Ishikawa (cell line): ENCODE results near the gene CLDN20.

Source experiments
- CEBPB ChIP-seq: IDR thresholded peaks from 2 replicates; pipeline ENCODE4 v1.6.1; 2012
- CREB1 ChIP-seq: IDR thresholded peaks from 2 replicates; pipeline ENCODE4 v1.6.1; 2012; ENCODE audit warnings: low read depth
- EGR1 ChIP-seq: IDR thresholded peaks from 2 replicates; pipeline ENCODE4 v1.6.1; 2012
- EP300 ChIP-seq: IDR thresholded peaks from 2 replicates; pipeline ENCODE4 v1.6.1; 2012; ENCODE audit warnings: borderline replicate concordance
- FOXM1 ChIP-seq: IDR thresholded peaks from 2 replicates; pipeline ENCODE4 v1.6.1; 2012; ENCODE audit warnings: low read depth, borderline replicate concordance
- NFIC ChIP-seq: IDR thresholded peaks from 2 replicates; pipeline ENCODE4 v1.6.1; 2012
- RAD21 ChIP-seq: IDR thresholded peaks from 2 replicates; pipeline ENCODE4 v1.6.1; 2012; ENCODE audit warnings: low read depth
- REST ChIP-seq: IDR thresholded peaks from 2 replicates; pipeline ENCODE4 v1.6.1; 2012; ENCODE audit warnings: low read depth, mild to moderate bottlenecking
- TAF1 ChIP-seq: IDR thresholded peaks from 2 replicates; pipeline ENCODE4 v1.6.1; 2012; ENCODE audit warnings: low read depth, mild to moderate bottlenecking
- TCF12 ChIP-seq: IDR thresholded peaks from 2 replicates; pipeline ENCODE4 v1.6.1; 2012; ENCODE audit warnings: low read depth
- TEAD4 ChIP-seq: IDR thresholded peaks from 2 replicates; pipeline ENCODE4 v1.6.1; 2012
- YY1 ChIP-seq: IDR thresholded peaks from 2 replicates; pipeline ENCODE4 v1.6.1; 2012; ENCODE audit warnings: low read depth
- ZBTB7A ChIP-seq: IDR thresholded peaks from 2 replicates; pipeline ENCODE4 v1.6.1; 2012; ENCODE audit warnings: low read depth
- TF ChIP-seq, protein P1 (sequence below): IDR thresholded peaks from 2 replicates; pipeline ENCODE4 v1.6.1; 2012
- TF ChIP-seq, protein P2 (sequence below): IDR thresholded peaks from 2 replicates; pipeline ENCODE4 v1.6.1; 2012

CLDN20 gene

GRCh38 chr6:155310596-155310995, 46.8 kb downstream of the CLDN20 start:
- no peak for TF ChIP-seq TCF12
- TF ChIP-seq TEAD4, result no peak
- no peak for TF ChIP-seq YY1
- TF ChIP-seq, protein P1, sequence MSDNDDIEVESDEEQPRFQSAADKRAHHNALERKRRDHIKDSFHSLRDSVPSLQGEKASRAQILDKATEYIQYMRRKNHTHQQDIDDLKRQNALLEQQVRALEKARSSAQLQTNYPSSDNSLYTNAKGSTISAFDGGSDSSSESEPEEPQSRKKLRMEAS, result no peak
- no peak for TF ChIP-seq FOXM1

GRCh38 chr6:155311086-155311485, 47.3 kb downstream of the CLDN20 start:
- TF ChIP-seq EGR1 (no peak), TCF12 (no peak), YY1 (no peak), TAF1 (no peak), FOXM1 (no peak), RAD21 (no peak), CEBPB (no peak), TEAD4 (no peak), NFIC (no peak)
- TF ChIP-seq, protein P1, result no peak
- TF ChIP-seq, protein P2, sequence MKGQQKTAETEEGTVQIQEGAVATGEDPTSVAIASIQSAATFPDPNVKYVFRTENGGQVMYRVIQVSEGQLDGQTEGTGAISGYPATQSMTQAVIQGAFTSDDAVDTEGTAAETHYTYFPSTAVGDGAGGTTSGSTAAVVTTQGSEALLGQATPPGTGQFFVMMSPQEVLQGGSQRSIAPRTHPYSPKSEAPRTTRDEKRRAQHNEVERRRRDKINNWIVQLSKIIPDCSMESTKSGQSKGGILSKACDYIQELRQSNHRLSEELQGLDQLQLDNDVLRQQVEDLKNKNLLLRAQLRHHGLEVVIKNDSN, result no peak

DNA sequence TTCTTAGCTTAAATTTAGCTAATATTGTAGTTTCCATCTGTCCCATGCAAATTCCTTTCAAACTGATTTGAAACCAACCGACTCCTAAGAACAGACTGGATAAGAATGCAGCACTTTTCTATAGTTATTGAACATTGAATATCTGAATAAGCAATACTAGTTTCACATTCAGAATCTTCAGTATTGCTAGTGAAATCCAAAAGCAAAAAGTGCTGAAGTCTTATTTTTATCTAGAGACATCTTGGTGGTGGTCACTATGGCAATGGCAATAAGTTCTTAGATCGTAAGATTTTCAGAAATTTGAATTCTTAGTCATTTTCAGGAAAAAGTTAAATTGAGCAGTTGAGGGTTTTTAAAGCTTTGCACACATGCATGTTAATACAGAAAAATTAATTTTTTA, 47.8 kb downstream of the CLDN20 start:
- TF ChIP-seq RAD21, result no peak
- TF ChIP-seq FOXM1, result no peak
- TF ChIP-seq, protein P2, result no peak
- TF ChIP-seq TAF1, result no peak
- no peak for TF ChIP-seq REST

DNA sequence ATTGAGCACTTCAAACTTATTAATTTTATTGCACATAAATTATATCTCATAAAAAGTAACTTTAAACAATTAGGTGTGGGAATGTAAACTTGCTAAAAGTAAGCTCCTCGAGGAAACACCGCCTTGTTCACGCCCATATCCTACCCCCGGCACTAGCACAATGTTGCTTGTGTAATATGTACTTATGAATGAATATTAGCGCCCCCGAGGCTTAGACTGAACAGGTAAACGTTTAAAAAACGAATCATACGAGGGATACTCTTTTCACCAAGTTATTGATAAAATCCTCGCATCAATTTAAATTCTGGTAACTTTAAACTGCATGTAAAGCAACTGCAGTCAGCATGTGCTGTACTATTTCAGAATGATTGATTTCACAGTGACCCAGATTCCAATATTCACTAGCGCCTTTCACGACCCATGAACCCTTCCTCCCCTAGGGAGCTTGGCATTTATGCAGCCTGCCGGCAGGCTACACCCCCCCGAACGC, 49.8 kb downstream of the CLDN20 start:
- TF ChIP-seq EP300, result no peak
- no peak for TF ChIP-seq CEBPB
- TF ChIP-seq NFIC, result no peak
- no peak for TF ChIP-seq YY1
- no peak for TF ChIP-seq EGR1
- TF ChIP-seq CREB1, result no peak
- no peak for TF ChIP-seq REST
- TF ChIP-seq, protein P2, result no peak; the same call in 1 of the 2 replicates
- TF ChIP-seq TCF12, result no peak
- no peak for TF ChIP-seq ZBTB7A
- TF ChIP-seq RAD21, result no peak
- TF ChIP-seq TEAD4, result no peak
- TF ChIP-seq TAF1, result no peak
- TF ChIP-seq FOXM1, result no peak
- TF ChIP-seq, protein P1, result no peak

GRCh38 chr6:155314092-155314772, 50.4 kb downstream of the CLDN20 start, which contains the start of gene TFB1M:
TSS of gene TFB1M (minus strand) at chr6:155314484. CDS start at chr6:155314428, 56 bp downstream.
- TF ChIP-seq ZBTB7A, result peak; percentile 95
- peak; percentile 49 for TF ChIP-seq TAF1
- TF ChIP-seq CREB1, result no peak
- 0 out of 2 replicates have a peak, but pooled peaks have one; percentile 9 for TF ChIP-seq REST
- peak; percentile 19; the same call in 1 of the 2 replicates for TF ChIP-seq TCF12
- TF ChIP-seq, protein P1, result peak; percentile 54
- peak; percentile 86 for TF ChIP-seq YY1
- no peak for TF ChIP-seq CEBPB
